Peyer's patch (tissue), 4 donors: Measurements from ENCODE around the gene PROX1.

ENCODE experiments used
- POLR2A ChIP-seq, 2 donors: fragments of 450-650 bp; IDR thresholded peaks; one replicate each; pipeline ENCODE4 v1.5.1; 2017; ENCODE audit warnings: antibody characterized with exemption in 2 of 2, mild to moderate bottlenecking in 2 of 2, moderate library complexity in 2 of 2
- TF ChIP-seq, protein P1 (sequence below), 6 experiments: fragments of 450-650 bp in 4 of 6; fragments of 200-600 bp in 2 of 6; sonication (generic) in 1 of 6; IDR thresholded peaks; one replicate each; pipeline ENCODE4 v1.5.1; 2017 to 2019; ENCODE audit warnings: antibody characterized with exemption in 6 of 6, mild to moderate bottlenecking in 3 of 6, moderate library complexity in 1 of 6

DNA sequence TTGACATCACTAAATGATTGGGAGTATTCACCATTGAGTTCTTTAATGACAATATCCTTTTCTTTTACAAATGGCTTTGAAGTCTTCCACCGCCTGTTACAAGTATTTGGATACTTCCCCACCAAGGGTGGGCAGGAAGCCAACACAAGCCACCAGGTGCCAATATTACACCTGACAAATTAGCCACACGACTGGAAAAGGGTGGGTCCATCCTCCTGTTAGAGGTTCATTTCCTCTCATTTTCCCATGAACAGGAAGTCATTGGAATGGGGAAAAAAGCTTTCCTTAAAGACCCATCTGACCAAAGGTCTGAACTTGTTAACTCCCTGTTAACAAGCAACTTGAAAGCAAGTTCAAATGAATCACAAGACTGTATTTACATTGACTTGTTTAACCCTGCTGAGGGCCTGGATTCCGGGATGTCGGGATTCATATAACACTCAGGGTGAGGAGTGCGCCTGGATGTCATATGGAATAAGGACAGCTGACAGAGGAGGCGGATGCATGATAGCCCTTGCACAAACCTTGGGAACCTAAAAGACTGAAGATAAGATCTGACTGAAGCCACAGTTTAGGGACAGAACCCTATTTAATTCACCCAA lies 40.5 kb upstream of the PROX1 start:
- no peak for TF ChIP-seq POLR2A (IDR thresholded peaks at IDR 0.05)
- TF ChIP-seq, protein P1, sequence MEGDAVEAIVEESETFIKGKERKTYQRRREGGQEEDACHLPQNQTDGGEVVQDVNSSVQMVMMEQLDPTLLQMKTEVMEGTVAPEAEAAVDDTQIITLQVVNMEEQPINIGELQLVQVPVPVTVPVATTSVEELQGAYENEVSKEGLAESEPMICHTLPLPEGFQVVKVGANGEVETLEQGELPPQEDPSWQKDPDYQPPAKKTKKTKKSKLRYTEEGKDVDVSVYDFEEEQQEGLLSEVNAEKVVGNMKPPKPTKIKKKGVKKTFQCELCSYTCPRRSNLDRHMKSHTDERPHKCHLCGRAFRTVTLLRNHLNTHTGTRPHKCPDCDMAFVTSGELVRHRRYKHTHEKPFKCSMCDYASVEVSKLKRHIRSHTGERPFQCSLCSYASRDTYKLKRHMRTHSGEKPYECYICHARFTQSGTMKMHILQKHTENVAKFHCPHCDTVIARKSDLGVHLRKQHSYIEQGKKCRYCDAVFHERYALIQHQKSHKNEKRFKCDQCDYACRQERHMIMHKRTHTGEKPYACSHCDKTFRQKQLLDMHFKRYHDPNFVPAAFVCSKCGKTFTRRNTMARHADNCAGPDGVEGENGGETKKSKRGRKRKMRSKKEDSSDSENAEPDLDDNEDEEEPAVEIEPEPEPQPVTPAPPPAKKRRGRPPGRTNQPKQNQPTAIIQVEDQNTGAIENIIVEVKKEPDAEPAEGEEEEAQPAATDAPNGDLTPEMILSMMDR (IDR thresholded peaks at IDR 0.05), result no peak
